HG02981 (cell line): ENCODE measurements around the gene IL11.

ENCODE experiments used
- ATAC-seq: cut with Tn5 transposase; IDR thresholded peaks from one replicate; pipeline ENCODE4 v1.9.1; 2021; ENCODE audit warnings: mild to moderate bottlenecking, moderate library complexity; ENCODE audit not compliant: unreplicated experiment

Gene IL11

DNA sequence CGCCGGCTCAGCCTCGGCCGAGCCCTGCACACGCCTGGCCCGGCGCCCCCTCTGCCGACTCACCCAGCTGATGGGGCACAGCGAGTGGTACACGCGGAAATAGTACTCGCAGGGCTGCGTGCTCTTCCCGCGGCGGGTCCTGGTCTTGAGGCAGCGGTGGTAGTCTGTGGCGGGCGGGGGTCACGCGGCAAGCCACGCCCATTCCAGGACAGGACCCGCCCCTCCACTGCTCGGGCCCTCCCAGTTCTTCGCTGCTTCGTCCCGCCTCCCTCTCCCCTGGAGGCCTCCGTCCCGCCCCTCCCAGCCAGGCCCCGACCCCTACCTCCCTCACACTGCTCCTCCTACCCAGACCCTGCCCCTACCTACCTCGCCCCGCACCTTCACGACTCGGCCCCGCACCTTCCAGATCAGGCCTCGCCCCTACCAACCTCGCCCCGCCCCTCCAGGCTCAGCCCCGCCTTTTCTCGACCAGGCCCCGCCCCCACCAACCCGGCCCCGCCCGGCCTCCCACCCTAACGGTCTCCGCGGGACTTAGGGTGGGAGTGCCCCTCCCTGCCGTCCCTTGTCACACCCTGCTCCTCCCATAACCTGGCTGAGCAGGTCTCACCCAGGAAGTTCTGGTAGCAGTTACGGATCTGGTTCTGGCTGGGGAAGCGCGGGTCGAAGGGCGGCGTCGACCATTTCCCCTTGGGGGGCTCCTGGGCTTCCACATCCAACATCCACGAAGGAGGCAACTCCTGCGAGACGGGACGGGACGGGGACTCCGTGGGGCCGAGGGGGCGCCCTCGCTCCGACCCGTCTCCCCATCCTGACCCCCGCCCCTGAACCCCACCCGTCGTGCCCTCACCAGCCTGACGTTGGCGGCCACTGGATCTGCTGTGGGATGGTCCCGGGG lies 16.2 kb downstream of the IL11 start:
- ATAC-seq: no peak

DNA sequence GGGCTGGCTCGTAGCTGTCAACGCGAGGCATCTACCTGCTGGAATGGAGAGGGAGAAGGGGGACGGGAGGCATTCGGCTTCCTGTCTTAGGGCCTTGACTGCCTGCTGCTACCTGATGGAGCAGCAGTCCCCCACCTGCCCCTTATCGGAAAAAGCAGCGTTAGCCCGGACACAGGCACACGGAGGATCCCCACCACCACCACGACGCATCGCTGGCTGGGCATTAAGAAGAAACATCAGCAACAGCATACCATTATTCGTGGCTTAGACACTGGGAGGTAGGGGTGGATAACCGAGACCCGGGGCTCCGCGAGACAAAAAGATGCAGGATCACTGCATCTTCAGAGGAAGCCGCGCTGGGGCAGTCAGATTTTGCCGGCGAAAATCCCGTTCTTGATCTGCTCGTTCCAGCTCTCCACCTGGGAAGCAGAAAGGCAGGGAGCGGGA lies 16.9 kb downstream of the IL11 start:
- no peak for ATAC-seq

GRCh38 chr19:55352549-55353145 lies 17.6 kb downstream of the IL11 start:
- ATAC-seq: no peak

GRCh38 chr19:55352040-55352439 lies 18.2 kb downstream of the IL11 start:
- ATAC-seq: no peak

DNA sequence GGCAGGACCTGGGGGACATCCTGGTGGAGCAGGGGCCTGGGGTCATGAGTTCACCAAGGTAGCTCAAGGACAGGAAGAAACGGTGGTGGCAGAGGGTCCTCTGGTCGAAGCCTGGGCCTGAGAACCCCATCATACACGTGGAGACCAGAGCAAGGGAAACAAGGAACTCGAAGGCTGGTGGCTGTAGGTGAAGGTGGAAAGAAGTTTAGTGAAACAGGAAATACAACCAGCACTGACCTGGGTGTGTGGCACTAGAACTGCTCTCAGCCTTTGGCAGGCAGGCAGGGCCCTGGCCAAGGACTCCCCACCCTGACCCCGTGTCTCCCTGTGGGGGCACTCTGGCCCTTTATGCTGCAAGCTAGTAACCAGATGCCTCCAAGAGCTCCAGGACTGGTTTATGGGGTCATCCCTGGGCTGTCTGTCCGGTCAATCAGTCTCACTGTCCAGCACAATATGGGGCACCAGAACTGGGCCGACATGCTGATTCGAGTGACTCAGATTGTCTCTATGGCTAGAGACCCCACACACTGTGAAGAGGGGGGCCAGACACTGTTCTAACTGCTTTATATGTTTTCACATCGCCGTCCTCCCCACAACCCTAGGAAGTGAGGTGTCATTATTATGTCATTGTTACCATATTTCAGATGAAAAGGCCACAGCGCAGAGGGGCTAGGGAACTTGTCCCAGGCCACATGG lies 19.5 kb downstream of the IL11 start:
- ATAC-seq: no peak

DNA sequence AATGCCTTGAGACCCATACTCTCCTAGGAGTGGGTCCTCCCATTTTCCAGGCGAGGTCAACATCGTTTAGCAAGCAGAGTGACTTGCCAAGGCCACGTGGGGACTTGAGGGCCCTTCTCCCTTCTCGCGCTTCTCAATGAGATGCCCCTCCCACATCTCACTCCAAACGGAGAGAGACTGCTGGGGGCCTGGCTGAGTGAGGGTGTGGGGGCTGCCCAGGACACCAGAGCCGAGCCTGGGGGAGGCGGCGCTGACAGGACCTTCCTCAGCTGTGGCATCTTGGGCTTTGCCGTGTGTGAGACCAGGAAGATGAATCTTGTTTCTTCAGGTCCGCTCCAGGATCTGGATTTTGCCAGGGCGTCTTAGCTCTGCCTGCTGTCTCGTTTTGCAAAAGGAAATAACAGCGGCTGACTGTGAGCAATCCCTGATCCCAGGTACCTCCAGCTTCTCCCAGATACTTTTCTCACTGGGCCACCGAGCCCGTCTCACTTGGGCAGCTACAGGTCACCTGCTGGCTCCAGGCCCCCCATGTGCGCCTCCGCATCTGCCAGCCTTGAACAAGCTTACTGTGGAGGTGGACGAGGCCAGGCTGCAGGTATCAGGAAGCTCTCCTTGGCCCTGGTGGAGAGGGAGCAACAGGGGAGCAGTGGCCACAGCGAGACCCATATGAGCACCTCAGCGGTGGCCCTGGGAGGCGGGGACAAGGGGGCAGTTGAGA lies 21.8 kb downstream of the IL11 start:
- ATAC-seq: no peak

DNA sequence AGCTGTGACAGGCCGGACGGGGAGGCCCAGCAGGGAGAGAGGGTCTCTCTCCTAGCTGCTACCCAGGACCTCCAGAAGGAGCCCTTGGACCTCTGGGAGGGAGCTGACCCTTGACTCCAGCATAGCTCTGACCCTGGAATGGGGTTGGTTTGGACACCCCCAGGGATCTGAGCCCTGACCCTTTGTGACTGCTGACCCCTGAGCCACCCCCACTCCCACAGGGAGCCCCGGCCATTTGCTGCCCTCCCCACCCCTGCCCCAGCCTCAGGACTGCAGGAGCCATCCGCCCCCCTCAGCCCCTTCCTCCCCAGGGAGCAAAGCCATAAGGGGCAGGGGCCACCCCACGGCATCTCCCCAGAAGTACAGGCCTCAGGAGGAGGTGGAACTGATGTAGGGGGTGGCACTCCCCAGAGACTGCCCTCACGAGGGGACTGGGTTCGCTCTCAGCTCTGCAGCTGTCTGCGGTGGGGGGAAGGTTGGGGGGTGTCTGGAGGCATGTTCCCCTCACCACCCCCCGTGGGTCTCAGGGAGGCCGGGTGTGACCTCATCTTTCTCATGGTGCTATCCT lies 22.7 kb downstream of the IL11 start:
- ATAC-seq: no peak

DNA sequence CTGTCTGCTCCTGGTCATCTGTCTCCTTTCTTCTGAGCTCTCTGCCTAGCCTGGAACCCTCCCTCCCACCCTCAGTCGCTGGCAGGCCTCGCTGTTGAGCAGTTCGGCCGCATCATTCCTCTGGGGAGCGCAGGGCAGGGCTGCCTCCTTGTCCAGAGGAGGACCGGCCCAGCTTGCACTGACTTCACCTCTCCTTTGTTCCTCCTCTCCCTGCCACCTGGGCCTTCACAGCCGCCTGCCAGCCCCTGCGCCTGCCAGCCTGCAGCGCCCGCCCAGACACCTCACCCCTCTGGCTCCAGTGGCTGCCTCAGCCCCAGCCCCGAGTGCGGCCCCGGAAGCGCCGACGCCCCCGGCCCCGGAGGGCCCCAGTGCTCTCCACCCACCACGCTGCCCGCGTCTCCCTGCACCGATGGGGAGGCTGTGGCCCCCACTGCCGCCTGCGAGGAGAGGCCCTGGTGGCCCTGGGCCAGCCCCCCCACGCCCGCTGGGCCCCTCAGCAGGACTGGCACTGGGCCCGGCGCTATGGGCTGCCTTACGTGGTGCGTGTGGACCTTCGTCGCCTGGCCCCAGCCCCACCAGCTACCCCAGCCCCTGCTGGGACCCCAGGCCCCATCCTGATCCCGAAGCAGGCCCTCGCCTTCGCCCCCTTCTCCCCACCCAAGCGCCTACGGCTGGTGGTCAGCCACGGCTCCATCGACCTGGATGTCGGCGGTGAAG lies 23.4 kb downstream of the IL11 start:
- no peak for ATAC-seq

- no peak for ATAC-seq
Observed at GRCh38 chr19:55345818-55346724, 24.2 kb downstream of the IL11 start.

GRCh38 chr19:55345101-55345817 lies 25.0 kb downstream of the IL11 start:
- ATAC-seq: no peak

GRCh38 chr19:55344444-55344843 lies 25.8 kb downstream of the IL11 start:
- no peak for ATAC-seq

DNA sequence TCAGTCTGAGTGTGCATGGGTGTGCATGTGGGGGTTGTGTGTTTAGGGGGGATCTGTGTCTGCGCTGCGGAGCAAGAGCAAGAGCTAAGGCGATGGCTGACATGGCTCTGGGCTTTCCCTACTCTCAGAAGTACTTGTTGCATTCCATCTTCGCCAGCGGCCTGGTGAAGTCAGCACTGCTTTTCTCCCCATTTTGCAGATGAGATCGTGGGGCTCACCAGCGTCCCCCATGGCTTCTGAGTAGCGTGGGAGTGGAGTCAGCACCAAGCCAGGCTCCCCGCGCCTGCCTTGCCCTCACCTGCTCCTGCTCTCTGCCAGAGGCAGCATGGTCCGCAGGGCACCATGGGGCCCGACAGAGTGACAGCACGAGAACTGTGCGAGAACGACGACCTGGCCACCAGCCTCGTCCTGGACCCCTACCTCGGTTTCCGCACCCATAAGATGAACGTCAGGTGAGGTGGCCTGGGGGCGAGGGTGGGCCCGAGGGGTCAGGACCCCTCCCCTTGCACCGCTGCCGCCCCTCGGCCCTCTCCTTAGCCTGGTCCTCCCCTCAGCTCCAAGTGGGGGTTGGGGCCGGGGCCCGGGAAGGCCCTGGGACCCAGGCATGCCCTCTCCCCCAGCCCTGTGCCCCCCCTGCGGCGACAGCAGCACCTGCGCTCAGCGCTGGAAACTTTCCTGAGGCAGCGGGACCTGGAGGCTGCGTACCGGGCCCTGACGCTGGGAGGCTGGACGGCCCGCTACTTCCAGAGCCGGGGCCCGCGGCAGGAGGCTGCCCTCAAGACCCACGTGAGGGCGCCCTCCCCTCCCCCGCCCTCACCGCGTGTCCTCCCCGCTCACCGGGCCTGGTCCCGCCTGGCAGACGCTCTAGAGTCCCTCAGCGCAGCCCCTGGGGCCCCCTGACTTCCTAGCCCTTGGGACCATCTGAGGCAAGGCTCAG lies 28.4 kb downstream of the IL11 start:
- ATAC-seq: no peak

GRCh38 chr19:55341171-55341588 lies 29.1 kb downstream of the IL11 start:
- ATAC-seq: no peak

GRCh38 chr19:55340784-55341147 lies 29.5 kb downstream of the IL11 start:
- no peak for ATAC-seq

DNA sequence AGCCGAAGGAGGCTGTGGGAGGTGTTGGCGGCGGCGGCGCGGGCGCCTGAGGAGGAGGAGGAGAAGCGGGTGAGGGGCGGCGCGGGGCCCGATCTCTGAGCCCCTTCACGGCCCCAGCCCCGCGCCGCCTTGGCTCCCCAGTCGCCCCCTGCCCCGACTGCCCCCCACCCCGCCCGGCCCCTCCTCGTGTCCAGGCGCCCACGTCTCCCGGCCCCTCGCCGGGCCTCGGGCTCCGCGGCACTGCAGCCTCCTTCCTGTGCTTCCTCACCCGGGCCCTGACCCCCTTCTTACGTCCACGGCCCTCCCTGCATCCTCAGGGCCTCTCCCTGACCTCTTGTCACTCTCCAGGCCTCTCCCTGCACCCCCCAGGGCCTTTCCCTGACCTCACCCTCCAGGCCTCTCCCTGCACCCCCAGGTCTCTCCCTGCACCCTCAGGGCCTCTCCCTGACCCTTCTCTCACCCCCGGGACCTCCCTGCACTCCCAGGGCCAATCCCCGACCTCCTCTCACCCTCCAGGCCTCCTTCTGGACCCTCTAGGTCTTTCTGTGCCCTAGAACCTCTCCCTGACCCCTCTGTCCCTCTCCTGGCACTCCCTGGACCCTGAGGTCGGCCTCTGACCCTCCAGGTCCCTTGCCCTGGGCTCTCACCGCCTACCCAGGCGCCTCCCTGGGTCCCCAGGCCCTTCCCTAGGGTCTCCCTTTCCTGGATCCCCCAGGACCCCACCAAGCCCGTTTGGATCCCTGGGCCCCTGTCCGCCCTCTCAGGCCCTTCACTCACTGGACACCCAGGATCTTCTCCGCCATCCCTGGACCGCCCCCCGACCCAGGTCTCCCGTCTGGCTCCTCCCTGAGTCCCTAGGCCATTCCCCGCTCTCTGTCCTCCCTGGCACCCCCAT lies 30.1 kb downstream of the IL11 start:
- no peak for ATAC-seq

DNA sequence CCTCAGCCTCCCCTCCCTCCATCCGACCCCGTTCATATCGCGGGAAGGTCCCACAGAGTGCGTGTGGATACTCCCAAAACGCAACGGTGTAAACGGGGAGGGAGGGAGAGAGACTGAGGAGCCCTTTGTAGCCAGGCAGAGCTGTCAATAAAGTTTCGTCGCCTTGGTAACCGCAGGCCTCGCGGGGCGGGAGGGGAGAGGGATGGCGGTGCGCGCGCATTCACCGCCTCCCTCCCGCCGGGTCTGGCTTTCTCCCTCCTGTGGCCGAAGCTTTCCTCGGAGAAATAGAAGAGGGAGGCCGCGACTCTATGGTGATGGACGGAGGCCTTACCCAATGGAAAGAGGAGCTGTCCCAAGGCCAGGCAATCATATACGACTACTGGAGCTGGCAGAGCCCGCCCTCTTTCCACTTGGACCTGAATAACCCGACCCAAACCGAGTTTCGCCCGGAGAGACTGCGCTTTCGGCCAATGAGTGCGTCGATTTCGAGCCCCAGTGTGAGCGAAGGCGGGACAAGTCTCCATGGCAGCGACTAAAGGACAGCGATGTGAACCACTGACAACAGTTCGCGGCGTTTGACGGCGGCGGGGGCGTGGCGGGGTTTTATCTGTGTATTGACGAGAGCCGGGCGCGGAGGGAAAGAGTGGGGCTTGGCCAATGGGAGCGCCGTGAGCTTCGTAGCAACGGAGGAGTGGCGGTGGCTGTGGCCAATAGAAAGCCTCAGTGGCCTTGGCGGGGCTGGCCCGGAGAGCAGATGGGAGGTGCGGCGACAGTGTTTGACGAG lies 31.0 kb downstream of the IL11 start, which contains the start of gene KMT5C:
TSS of gene KMT5C (plus strand) at position 772 of the 784 bp plus-strand sequence. CDS start 2,061 bp downstream, outside the sequence.
- peak; percentile 76 for ATAC-seq
